Adrenal gland (tissue), 12 donors: ENCODE results near the gene SLC25A15. TPM values are rescaled to one million over a fixed set of nuclear protein-coding genes. Genes with fewer than 3 reads are reported as not detected.

ENCODE experiments used
- DNase-seq, 7 donors: peaks; one replicate each; pipeline ENCODE4 v3.0.0-alpha.2; 2019 to 2020
- H3K27ac ChIP-seq, 5 donors: fragments of 200-600 bp; sonication (generic) in 4 of 5; 1 replicate in 3 of 5; 2 replicates in 2 of 5; pipeline versions ENCODE4 v1.5.1 to v1.8.0; 2016 to 2020; ENCODE audit warnings: mild to moderate bottlenecking in 1 of 5
- H3K27me3 ChIP-seq: fragments of 200-600 bp; 2 replicates; pipeline ENCODE4 v1.8.0; 2021
- H3K36me3 ChIP-seq, 2 donors: fragments of 200-600 bp; replicated peaks in 1 of 2; 1 replicate in 1 of 2; 2 replicates in 1 of 2; pipeline versions ENCODE4 v1.5.1 to v1.8.0; 2018 to 2022
- H3K4me1 ChIP-seq, 2 donors: fragments of 200-600 bp; replicated peaks in 1 of 2; 1 replicate in 1 of 2; 2 replicates in 1 of 2; pipeline versions ENCODE4 v1.5.1 to v1.8.0; 2018 to 2021
- H3K4me3 ChIP-seq, 4 donors: fragments of 200-600 bp; sonication (generic) in 3 of 4; one replicate each; pipeline ENCODE4 v1.5.1; 2016 to 2018
- H3K9me3 ChIP-seq, 3 donors: fragments of 200-600 bp; sonication (generic) in 1 of 3; replicated peaks in 1 of 3; 1 replicate in 2 of 3; 2 replicates in 1 of 3; pipeline versions ENCODE4 v1.5.1 to v1.8.0; 2016 to 2021
- POLR2A ChIP-seq, 2 donors: fragments of 450-650 bp; IDR thresholded peaks; one replicate each; pipeline ENCODE4 v1.6.1; 2017; ENCODE audit warnings: antibody characterized with exemption in 2 of 2, mild to moderate bottlenecking in 2 of 2, moderate library complexity in 1 of 2
- WGBS, 4 donors: extraction: QIAGEN DNeasy Blood & Tissue Kit in 2 of 4; methylation state at CpG; one replicate each; pipeline versions ENCODE4 v1.1.5 to v1.1.7; 2013 to 2017; 5-methylcytosine and 5-hydroxymethylcytosine counted together
- intact Hi-C, 2 donors: fragments of 100-400 bp; cut with DNase I; formaldehyde crosslinking; loops; one replicate each; pipeline versions ENCODE4 v1.14.1 to v1.15.0; 2022 to 2023
- polyA plus RNA-seq, 3 donors: library from polyadenylated mRNA; stranded (reverse); fragments of 200-250 nt in 2 of 3; fragments of 350-450 nt in 1 of 3; fragmentation: Illumina TruSeq in 1 of 3; extraction: RNeasy Lipid Tissue Mini Kit (QIAGEN cat#74804) in 1 of 3; gene quantifications; one replicate each; pipeline ENCODE4 v1.2.3, GENCODE V29; 2013 to 2014
- total RNA-seq, 9 donors: library from RNA; depleted of rRNA in 4 of 9; stranded (reverse); fragments of >200 nt in 4 of 9; fragments of 120-200 nt in 1 of 9; fragmentation: NEBNext Ultra II Directional in 1 of 9; extraction: Animal tissue kit (Norgen Biotek cat#: 25700) in 1 of 9; gene quantifications; one replicate each; pipeline versions ENCODE4 v1.1.0 to v1.2.4, GENCODE V29; 2013 to 2023
- TF ChIP-seq, protein P1 (sequence below), 6 experiments: fragments of 450-650 bp in 4 of 6; fragments of 200-600 bp in 2 of 6; sonication (generic) in 1 of 6; IDR thresholded peaks; 1 replicate in 5 of 6; 2 replicates in 1 of 6; pipeline versions ENCODE4 v1.5.1 to v1.8.0; 2016 to 2021; ENCODE audit warnings: antibody characterized with exemption in 6 of 6, mild to moderate bottlenecking in 2 of 6, moderate library complexity in 1 of 6
- donor health status: healthy with polysubstance abuse.
- donor health status: Bipolar disorder and iron deficiency.
- donor health status: DM: yes; HTN: yes; CAD: no.
- donor health status: DM: no; HTN: no; CAD: no.
- donor health status: DM: no; HTN: no; CAD: no.
- donor health status: DM: yes; HTN: yes; CAD: no.

Gene SLC25A15
- total and polyA plus RNA-seq, 12 donors: 0.32 to 27.9 (median 4.0) TPM

DNA sequence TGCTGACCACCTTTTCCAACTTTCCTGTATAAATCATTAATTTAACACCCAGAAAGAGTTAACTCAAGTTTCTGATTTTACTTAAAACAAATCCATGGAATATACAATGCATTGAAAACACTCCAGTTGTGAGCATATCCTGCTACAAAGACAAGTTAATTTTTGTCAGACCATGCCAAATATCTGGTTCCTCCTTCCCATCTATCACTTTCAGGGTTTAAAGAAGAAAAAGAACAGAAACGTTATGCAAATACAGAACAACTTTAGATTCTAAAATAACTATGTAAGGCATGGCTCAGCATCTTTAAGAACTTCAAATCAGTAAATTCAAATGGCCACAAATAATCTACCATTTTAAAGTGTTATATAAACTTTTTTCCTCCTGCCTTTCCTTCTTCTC, 33.4 kb upstream of the SLC25A15 start:
- WGBS, 4 donors: 59 to 70% (median 64%) methylated on average over 1 of the region's 1 CpG
- Histone ChIP-seq H3K9me3 (no peaks in the 10 kb centered on the region), H3K27ac (no peak overlapping the region), H3K27me3 (no peaks in the 10 kb centered on the region), H3K4me3 (no peak overlapping the region), H3K36me3 (peaks cover 0 to 41% of the 10 kb centered on the region in 2 donors), H3K4me1 (no peaks in the 10 kb centered on the region)
- no peak for TF ChIP-seq POLR2A (IDR thresholded peaks at IDR 0.05)
- TF ChIP-seq, protein P1, sequence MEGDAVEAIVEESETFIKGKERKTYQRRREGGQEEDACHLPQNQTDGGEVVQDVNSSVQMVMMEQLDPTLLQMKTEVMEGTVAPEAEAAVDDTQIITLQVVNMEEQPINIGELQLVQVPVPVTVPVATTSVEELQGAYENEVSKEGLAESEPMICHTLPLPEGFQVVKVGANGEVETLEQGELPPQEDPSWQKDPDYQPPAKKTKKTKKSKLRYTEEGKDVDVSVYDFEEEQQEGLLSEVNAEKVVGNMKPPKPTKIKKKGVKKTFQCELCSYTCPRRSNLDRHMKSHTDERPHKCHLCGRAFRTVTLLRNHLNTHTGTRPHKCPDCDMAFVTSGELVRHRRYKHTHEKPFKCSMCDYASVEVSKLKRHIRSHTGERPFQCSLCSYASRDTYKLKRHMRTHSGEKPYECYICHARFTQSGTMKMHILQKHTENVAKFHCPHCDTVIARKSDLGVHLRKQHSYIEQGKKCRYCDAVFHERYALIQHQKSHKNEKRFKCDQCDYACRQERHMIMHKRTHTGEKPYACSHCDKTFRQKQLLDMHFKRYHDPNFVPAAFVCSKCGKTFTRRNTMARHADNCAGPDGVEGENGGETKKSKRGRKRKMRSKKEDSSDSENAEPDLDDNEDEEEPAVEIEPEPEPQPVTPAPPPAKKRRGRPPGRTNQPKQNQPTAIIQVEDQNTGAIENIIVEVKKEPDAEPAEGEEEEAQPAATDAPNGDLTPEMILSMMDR (IDR thresholded peaks at IDR 0.05): no peak
- DNase-seq: no peak
- intact Hi-C loops: no loop called here

DNA sequence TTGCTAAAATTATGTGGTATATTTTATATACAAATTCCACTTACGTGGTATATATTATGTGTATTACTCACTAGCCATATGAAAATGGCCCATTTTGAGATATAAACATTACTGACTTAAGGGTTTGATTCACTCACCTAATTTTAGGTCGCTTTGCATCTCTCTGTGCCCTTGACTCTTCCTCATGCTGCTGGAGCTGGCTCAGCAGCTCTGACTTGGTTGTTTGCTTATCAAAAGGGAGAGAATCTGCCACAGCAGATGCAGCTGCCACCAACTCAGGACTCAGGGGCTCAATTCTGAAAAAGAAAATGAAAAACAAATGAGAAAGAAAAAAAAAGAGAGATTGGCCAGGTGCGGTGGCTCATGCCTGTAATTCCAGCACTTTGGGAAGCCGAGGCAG, 30.6 kb upstream of the SLC25A15 start:
- Histone ChIP-seq H3K4me1 (no peaks in the 10 kb centered on the region), H3K27ac (no peak overlapping the region), H3K9me3 (no peaks in the 10 kb centered on the region), H3K36me3 (peaks cover 0 to 27% of the 10 kb centered on the region in 2 donors), H3K27me3 (no peaks in the 10 kb centered on the region), H3K4me3 (no peak overlapping the region)
- intact Hi-C loops: no loop called here
- no peak for TF ChIP-seq POLR2A (IDR thresholded peaks at IDR 0.05)
- TF ChIP-seq, protein P1 (IDR thresholded peaks at IDR 0.05): no peak
- no peak for DNase-seq
- WGBS, 4 donors: 82 to 92% (median 88%) methylated on average over 4 of the region's 4 CpGs

DNA sequence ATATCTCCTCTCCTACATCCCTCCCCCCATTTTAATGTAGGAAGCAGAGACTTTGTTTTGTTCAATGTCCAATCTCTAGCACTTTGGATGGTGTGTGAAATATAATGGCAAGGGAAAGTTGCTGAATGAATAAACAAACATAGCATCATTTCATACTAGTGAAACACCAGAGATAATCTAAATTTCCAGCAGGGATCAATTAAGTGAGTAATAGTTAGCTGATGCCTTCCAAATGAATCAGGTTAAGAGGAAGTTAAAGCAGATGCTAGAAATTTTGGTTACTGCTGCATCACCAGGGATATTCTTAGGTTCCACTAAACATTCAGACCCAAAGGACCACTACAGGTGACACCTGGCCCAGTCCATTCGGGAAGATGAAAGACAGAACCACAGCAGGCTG, 26.6 kb upstream of the SLC25A15 start:
- Histone ChIP-seq H3K9me3 (no peaks in the 10 kb centered on the region), H3K27ac (no peak overlapping the region), H3K27me3 (no peaks in the 10 kb centered on the region), H3K4me3 (no peak overlapping the region), H3K36me3 (peaks cover 0 to 3% of the 10 kb centered on the region in 2 donors), H3K4me1 (no peaks in the 10 kb centered on the region)
- no peak for TF ChIP-seq POLR2A (IDR thresholded peaks at IDR 0.05)
- TF ChIP-seq, protein P1 (IDR thresholded peaks at IDR 0.05): no peak
- intact Hi-C loops: no loop called here
- DNase-seq: no peak
- WGBS, 4 donors: 80 to 100% (median 87%) methylated on average over 1 of the region's 1 CpG

DNA sequence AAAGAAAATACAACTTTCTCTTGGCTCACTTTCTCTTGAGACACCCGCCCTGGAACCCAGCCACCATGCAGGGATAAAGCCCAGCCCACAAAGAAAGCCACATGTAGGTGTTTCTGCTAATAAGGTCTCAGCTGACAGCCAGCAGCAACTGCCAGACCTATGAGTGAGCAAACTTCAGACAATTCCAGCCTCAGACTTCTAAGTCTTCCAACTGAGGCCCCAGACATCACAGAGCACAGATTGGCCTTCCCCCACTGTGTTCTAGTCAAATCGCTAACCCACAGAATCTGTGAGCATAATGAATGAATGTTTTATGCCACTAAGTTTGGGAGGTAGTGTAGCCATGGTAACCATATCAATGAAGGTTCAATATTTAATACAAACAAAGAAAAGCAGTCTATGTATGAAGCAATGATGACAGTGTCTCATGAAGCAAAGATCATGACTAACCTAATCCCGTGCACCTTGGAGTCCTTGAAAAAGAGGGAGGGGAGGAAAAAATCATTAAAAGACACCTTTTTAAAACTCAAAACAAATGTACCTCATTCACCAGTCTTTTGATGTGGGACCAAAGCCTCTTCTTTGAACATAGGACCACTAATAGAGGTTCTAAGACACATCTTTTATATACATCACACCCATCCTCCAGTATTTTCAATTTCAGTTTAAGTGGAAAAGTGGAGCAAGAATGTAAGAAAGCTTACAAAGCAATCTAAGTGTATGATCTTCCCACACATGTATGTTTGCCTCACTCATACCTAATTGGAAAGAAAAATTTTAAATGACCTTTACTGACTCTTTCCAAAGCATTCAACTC, 24.6 kb upstream of the SLC25A15 start:
- Histone ChIP-seq H3K27me3 (no peaks in the 10 kb centered on the region), H3K4me3 (no peak overlapping the region), H3K4me1 (peaks cover 0 to under 1% of the 10 kb centered on the region in 2 donors), H3K9me3 (no peaks in the 10 kb centered on the region), H3K27ac (no peak overlapping the region), H3K36me3 (peaks cover 0 to 3% of the 10 kb centered on the region in 2 donors)
- no peak for TF ChIP-seq POLR2A (IDR thresholded peaks at IDR 0.05)
- TF ChIP-seq, protein P1 (IDR thresholded peaks at IDR 0.05): no peak
- intact Hi-C loops: no loop called here
- no peak for DNase-seq
- 74 to 90% (median 82%) methylated on average over 3 of the region's 3 CpGs for WGBS, 4 donors
